Epithelial cell of proximal tubule (primary cell): ENCODE measurements around the gene KDELR3. TPM values are rescaled to one million over a fixed set of nuclear protein-coding genes. Genes with fewer than 3 reads are reported as not detected.
A peak's percentile ranks its signal among the peaks of the same experiment; 100 is the strongest.
"Not testable (repeated sequence)": the region's sequence is repeated elsewhere in the genome, so short reads cannot be mapped to it uniquely, and the experiment has no call there.

Experiments
- DNase-seq: peaks from one replicate; pipeline ENCODE4 v3.0.0-alpha.2; 2011; ENCODE audit warnings: low read depth
- H3K4me3 ChIP-seq: 2 replicates; pipeline ENCODE4 v1.5.1; 2011; ENCODE audit warnings: low read depth, mild to moderate bottlenecking, low read length
- CTCF ChIP-seq: conservative IDR thresholded peaks from 2 replicates; pipeline ENCODE4 v1.5.1; 2012; ENCODE audit warnings: low read depth, mild to moderate bottlenecking, low read length
- total RNA-seq: library from RNA; depleted of rRNA; stranded (reverse); fragments of >200 nt; gene quantifications from 2 replicates; pipeline ENCODE4 v1.2.3, GENCODE V29; 2015

KDELR3 gene
- total RNA-seq, 1 donor from 2014 or later, result 23.4 TPM

DNA sequence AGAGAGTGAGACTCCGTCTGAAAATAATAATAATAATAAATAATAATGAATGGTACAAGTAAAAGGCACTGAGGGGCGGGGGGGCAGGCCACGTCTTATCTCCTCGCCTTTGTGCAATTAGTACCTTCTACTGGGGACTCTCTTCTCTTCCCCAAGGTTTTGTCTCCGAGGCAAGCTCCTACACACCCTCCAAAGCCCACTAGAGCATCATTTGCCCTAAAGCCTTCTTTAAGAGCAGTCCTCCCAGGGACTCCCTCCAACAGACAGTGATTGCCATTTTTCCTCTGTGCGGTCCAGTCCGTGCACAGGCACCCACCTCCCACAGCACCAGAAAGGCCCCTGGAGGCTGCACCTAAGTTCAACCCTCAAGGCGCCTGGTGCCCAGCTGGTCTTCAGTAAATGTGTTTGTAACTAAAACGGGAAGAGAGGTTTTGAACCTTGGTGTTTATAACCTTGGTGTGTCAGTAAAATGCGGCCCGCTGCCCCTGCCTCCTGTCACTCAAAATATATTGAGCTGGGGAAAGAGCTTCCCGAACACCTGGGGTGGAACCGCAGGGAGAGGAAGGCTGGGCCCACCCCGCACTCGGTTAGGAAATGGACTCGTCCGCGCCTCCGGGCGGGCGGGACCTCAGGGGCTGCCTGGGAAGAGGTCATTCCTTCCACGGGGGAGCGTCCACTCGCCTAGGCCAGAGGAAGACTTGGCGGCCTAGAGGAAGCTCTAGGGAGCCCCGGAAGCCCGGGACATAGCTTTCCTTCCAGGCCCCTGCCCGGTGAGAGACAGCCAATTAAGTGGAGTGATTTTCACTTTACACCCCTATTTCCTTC, 4.7 kb upstream of the KDELR3 start:
- DNase-seq, result no peak
- H3K4me3 ChIP-seq, result peak overlapping the region; percentile 18
- TF ChIP-seq CTCF, result no peak

- TF ChIP-seq CTCF, result no peak
- H3K4me3 ChIP-seq, result no peak overlapping the region
- no peak for DNase-seq
These were observed 2.8 kb upstream of the KDELR3 start for GRCh38 chr22:38464992-38465672.

DNA sequence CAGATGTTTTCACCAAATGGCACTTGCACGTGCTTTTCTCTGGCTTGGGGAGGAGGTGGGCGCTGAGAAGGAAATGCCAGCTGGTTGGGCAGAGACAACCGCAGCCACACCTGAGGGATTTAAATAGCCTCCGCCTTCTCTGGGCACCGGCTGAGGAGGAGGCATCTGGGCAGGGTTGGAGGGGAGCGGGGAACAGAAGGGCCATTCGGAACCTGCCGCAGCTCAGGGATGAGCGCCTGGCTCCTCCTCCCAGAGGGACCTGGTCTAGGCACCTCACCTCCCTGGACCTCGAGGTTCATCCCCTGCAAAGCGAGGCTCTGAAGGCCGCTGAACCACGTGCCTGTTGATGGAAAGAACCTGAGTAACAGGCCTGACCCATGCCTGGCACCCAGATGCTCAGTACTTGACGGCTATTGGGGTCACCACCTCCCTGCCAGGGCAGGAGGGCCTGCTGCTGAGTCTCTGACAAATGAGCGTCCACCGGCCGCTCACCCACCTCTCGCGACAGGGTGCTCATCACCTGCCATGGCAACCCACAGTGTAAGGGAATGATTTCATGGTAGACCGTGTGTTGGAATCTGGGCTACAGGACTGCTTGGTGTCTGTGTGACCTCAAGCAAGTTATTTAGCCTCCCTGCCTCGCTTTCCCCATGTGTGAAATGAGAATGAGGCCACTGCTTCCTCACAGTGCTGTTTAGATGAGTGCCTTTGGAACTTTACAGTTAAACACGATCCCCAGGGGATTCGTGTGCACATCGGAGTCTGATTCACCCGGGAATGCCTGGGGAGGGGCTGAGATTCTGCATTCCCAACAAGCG, 2.0 kb upstream of the KDELR3 start:
- H3K4me3 ChIP-seq, result no peak overlapping the region
- no peak for DNase-seq
- TF ChIP-seq CTCF, result no peak

GRCh38 chr22:38467438-38467903, 425 bp upstream of the KDELR3 start:
- no peak for DNase-seq
- H3K4me3 ChIP-seq, result peak overlapping the region; percentile 67
- TF ChIP-seq CTCF, result no peak

- H3K4me3 ChIP-seq, result peak overlapping the region; percentile 67
- TF ChIP-seq CTCF, result peak; percentile 17
- no peak for DNase-seq
These were observed 778 bp downstream of the KDELR3 start for GRCh38 chr22:38468443-38469305.

DNA sequence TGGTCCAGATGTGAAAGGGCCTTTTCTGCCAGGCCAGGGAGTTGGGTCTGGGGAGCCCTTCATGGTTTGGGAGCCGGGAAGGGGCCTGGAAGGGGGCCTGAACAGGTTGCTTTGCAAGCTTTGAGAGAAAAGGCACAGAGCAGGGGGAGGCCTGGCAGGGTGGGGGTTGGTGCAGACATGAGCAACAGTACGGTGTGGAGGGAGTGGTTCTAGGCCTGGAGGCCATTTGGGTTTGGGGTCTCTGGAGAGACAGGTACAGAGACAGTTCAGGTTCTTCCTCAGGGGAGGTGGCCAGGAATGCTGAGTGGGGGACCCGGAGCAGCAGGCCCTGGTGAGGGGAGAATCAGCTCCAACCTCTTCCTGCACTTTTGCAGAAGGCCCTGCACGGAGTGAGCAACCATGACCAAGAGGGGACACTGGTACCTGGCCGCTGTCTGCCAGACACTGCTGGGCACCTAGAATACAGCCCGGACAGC, 1.4 kb downstream of the KDELR3 start:
- no peak for TF ChIP-seq CTCF
- no peak overlapping the region for H3K4me3 ChIP-seq
- no peak for DNase-seq

- not testable (repeated sequence) for H3K4me3 ChIP-seq, DNase-seq
These were observed 2.3 kb downstream of the KDELR3 start for GRCh38 chr22:38470179-38470578.
